HCT116 (cell line): ENCODE data around the gene CAMK1D. TPM values are rescaled to one million over a fixed set of nuclear protein-coding genes. Genes with fewer than 3 reads are reported as not detected.
"Not testable (repeated sequence)": the region's sequence is repeated elsewhere in the genome, so short reads cannot be mapped to it uniquely, and the experiment has no call there.

ENCODE experiments used
- ATAC-seq: fragments of 200-7000 bp; cut with Tn5 transposase; 2 replicates; pipeline ENCODE4 v1.9.1; 2020; ENCODE audit warnings: mild to moderate bottlenecking, moderate library complexity
- BruUV-seq: library from RNA; stranded (reverse); fragments of 400-500 nt; replicated peaks from 2 replicates; lab custom pipeline; 2021; lab: Mats Ljungman, UMichigan
- CTCF ChIA-PET: fragments of 300-600 bp; sonication (Branson Sonifier 250); formaldehyde crosslinking; loops from one replicate; lab custom pipeline; 2021; ENCODE audit warnings: antibody characterized with exemption; lab: Charles Lee
- POLR2A ChIA-PET: fragments of 300-600, 350-600 bp; sonication (Branson Sonifier 250); formaldehyde crosslinking; loops from one replicate; lab custom pipeline; 2021; ENCODE audit warnings: antibody characterized with exemption; lab: Charles Lee
- RAD21 ChIA-PET, 2 experiments: fragments of 300-600 bp; sonication (Branson Sonifier 250); formaldehyde crosslinking; loops; one replicate each; lab custom pipeline; 2023; ENCODE audit warnings: low total read pairs in 2 of 2; ENCODE audit not compliant: uncharacterized antibody in 2 of 2, unreplicated experiment in 2 of 2, low non-redundant PET in 1 of 2; lab: Charles Lee
- DNase-seq: peaks from one replicate; pipeline ENCODE4 v3.0.0-alpha.2; 2010; ENCODE audit warnings: low read depth, low spot score
- H2AFZ ChIP-seq: fragments of 200-600 bp; shearing (Covaris generic), sonication (generic); 2 replicates; pipeline ENCODE4 v1.6.1; 2017; ENCODE audit warnings: low read depth, mixed run types, mixed read lengths, antibody characterized with exemption, low read length; ENCODE audit not compliant: poor library complexity, severe bottlenecking
- H3K27ac ChIP-seq: 2 replicates; pipeline ENCODE4 v1.5.1; 2012; ENCODE audit warnings: low read depth, low read length
- H3K27me3 ChIP-seq: fragments of 200-600 bp; sonication (generic); 2 replicates; pipeline ENCODE4 v1.6.1; 2016; ENCODE audit warnings: mixed run types, low read length, mixed read lengths; ENCODE audit not compliant: insufficient read depth
- H3K36me3 ChIP-seq, 2 experiments: fragments of 200-500 bp in 1 of 2; fragments of 200-600 bp in 1 of 2; sonication (Bioruptor generic) in 1 of 2; sonication (generic) in 1 of 2; 2 replicates each; pipeline versions ENCODE4 v1.5.1 to v1.6.1; 2014 to 2016; ENCODE audit warnings: low read length in 2 of 2, inconsistent platforms in 1 of 2, mixed read lengths in 1 of 2, mixed run types in 1 of 2; ENCODE audit not compliant: insufficient read depth in 2 of 2, control insufficient read depth in 1 of 2
- H3K4me1 ChIP-seq, 2 experiments: fragments of 200-600 bp in 1 of 2; sonication (generic) in 1 of 2; 2 replicates each; pipeline versions ENCODE4 v1.5.1 to v1.6.1; 2012 to 2017; ENCODE audit warnings: low read length in 2 of 2, inconsistent platforms in 1 of 2, mild to moderate bottlenecking in 1 of 2, mixed read lengths in 1 of 2, mixed run types in 1 of 2, moderate library complexity in 1 of 2; ENCODE audit not compliant: insufficient read depth in 2 of 2, control insufficient read depth in 1 of 2
- H3K4me2 ChIP-seq: fragments of 200-600 bp; sonication (generic); 2 replicates; pipeline ENCODE4 v1.6.1; 2017; ENCODE audit warnings: mixed run types, low read length, mixed read lengths
- H3K4me3 ChIP-seq, 2 experiments: fragments of 200-600 bp in 1 of 2; sonication (generic) in 1 of 2; replicated peaks in 1 of 2; 2 replicates each; pipeline ENCODE4 v1.5.1; 2011 to 2016; ENCODE audit warnings: low read length in 2 of 2, control low read depth in 1 of 2, low read depth in 1 of 2, mild to moderate bottlenecking in 1 of 2, mixed read lengths in 1 of 2, mixed run types in 1 of 2
- H3K79me2 ChIP-seq: fragments of 200-600 bp; sonication (generic); 2 replicates; pipeline ENCODE4 v1.6.1; 2017; ENCODE audit warnings: mild to moderate bottlenecking, mixed run types, low read length, moderate library complexity, mixed read lengths; ENCODE audit not compliant: insufficient read depth
- H3K9ac ChIP-seq: fragments of 200-600 bp; sonication (generic); 2 replicates; pipeline ENCODE4 v1.6.1; 2016; ENCODE audit warnings: low read length, mixed read lengths
- H3K9me2 ChIP-seq: fragments of 200-600 bp; sonication (generic), shearing (Covaris generic); 2 replicates; pipeline ENCODE4 v1.6.1; 2017; ENCODE audit warnings: mixed run types, mild to moderate bottlenecking, moderate library complexity; ENCODE audit not compliant: insufficient read depth
- H3K9me3 ChIP-seq, 2 experiments: fragments of 200-500 bp in 1 of 2; fragments of 200-600 bp in 1 of 2; sonication (Bioruptor generic) in 1 of 2; sonication (generic) in 1 of 2; 2 replicates each; pipeline ENCODE4 v1.6.1; 2014 to 2017; ENCODE audit warnings: low read length in 2 of 2, mixed read lengths in 2 of 2, inconsistent platforms in 1 of 2, low read depth in 1 of 2, mild to moderate bottlenecking in 1 of 2, mixed run types in 1 of 2, moderate library complexity in 1 of 2; ENCODE audit not compliant: control insufficient read depth in 1 of 2, insufficient read depth in 1 of 2
- H4K20me1 ChIP-seq: fragments of 200-600 bp; sonication (generic), shearing (Covaris generic); 2 replicates; pipeline ENCODE4 v1.6.1; 2017; ENCODE audit warnings: mixed run types, mild to moderate bottlenecking, moderate library complexity; ENCODE audit not compliant: insufficient read depth
- EGR1 ChIP-seq: IDR thresholded peaks from 2 replicates; pipeline ENCODE4 v1.6.1; 2012; ENCODE audit warnings: low read depth
- EZH2 ChIP-seq: fragments of 200-600 bp; sonication (generic); IDR thresholded peaks from 2 replicates; pipeline ENCODE4 v1.6.1; 2017; ENCODE audit warnings: antibody characterized with exemption, mixed run types
- EZH2phosphoT487 ChIP-seq: fragments of 200-600 bp; IDR thresholded peaks from 2 replicates; pipeline ENCODE4 v1.6.1; 2018; ENCODE audit warnings: antibody characterized with exemption, borderline replicate concordance
- FOSL1 ChIP-seq: IDR thresholded peaks from 2 replicates; pipeline ENCODE4 v1.6.1; 2012; ENCODE audit warnings: low read depth
- JUND ChIP-seq: IDR thresholded peaks from 2 replicates; pipeline ENCODE4 v1.6.1; 2012
- MAX ChIP-seq: IDR thresholded peaks from 2 replicates; pipeline ENCODE4 v1.6.1; 2012
- POLR2A ChIP-seq: IDR thresholded peaks from 2 replicates; pipeline ENCODE4 v1.7.0; 2011; ENCODE audit warnings: borderline replicate concordance; ENCODE audit not compliant: insufficient read depth, insufficient read length; ENCODE audit errors: extremely low read depth
- POLR2AphosphoS5 ChIP-seq: IDR thresholded peaks from 2 replicates; pipeline ENCODE4 v1.6.1; 2011; ENCODE audit warnings: mild to moderate bottlenecking, low read depth, low read length, moderate library complexity
- RAD21 ChIP-seq: IDR thresholded peaks from 2 replicates; pipeline ENCODE4 v1.6.1; 2012; ENCODE audit warnings: low read depth, mild to moderate bottlenecking
- SP1 ChIP-seq: IDR thresholded peaks from 2 replicates; pipeline ENCODE4 v1.6.1; 2012; ENCODE audit warnings: low read depth
- SRF ChIP-seq: IDR thresholded peaks from 2 replicates; pipeline ENCODE4 v1.6.1; 2012; ENCODE audit warnings: low read depth
- TCF7L2 ChIP-seq: IDR thresholded peaks from 2 replicates; pipeline ENCODE4 v1.7.0; 2011; ENCODE audit warnings: borderline replicate concordance, inconsistent platforms; ENCODE audit not compliant: insufficient read depth, insufficient read length; ENCODE audit errors: extremely low read depth
- YY1 ChIP-seq: IDR thresholded peaks from 2 replicates; pipeline ENCODE4 v1.6.1; 2011; ENCODE audit warnings: low read length, low read depth, moderate library complexity, mild to moderate bottlenecking; ENCODE audit not compliant: insufficient replicate concordance; ENCODE audit errors: extremely low read depth
- ZBTB33 ChIP-seq: IDR thresholded peaks from 2 replicates; pipeline ENCODE4 v1.6.1; 2011; ENCODE audit warnings: mild to moderate bottlenecking, low read length, moderate library complexity; ENCODE audit not compliant: insufficient replicate concordance; ENCODE audit errors: extremely low read depth
- intact Hi-C: fragments of 100-400 bp; cut with micrococcal nuclease; formaldehyde crosslinking; loops from 2 replicates; pipeline ENCODE4 v1.10.0; 2022
- total RNA-seq: library from RNA; stranded (reverse); gene quantifications from one replicate; pipeline ENCODE4 v1.2.1, GENCODE V29; 2021; ENCODE audit not compliant: unreplicated experiment

The CAMK1D gene
- total RNA-seq, 1 experiment from 2014 or later: 9.6 TPM

- H3K79me2 ChIP-seq: no peaks in the 10 kb centered on the region
- no peak overlapping the region for H2AFZ ChIP-seq
- RAD21 ChIA-PET: no interaction called here
- H3K9me2 ChIP-seq: no peaks in the 10 kb centered on the region
- CTCF ChIA-PET: no interaction called here
- no peak overlapping the region for H3K9ac ChIP-seq
- no peak overlapping the region for H3K27ac ChIP-seq
- ATAC-seq: no peak
- no peak overlapping the region for H3K4me2 ChIP-seq
- POLR2A ChIA-PET: no interaction called here
- no peaks in the 10 kb centered on the region for H3K9me3 ChIP-seq
- TF ChIP-seq EGR1 (no peak), MAX (no peak), EZH2 (no peak), RAD21 (no peak), POLR2A (no peak), FOSL1 (no peak), SRF (no peak), TCF7L2 (no peak), YY1 (no peak), EZH2phosphoT487 (no peak), SP1 (no peak), POLR2AphosphoS5 (no peak), ZBTB33 (no peak), JUND (no peak)
- no peak overlapping the region for H3K4me3 ChIP-seq
- H4K20me1 ChIP-seq: no peaks in the 10 kb centered on the region
- no TSS peak for BruUV-seq
- H3K36me3 ChIP-seq: no peaks in the 10 kb centered on the region
- H3K27me3 ChIP-seq: no peaks in the 10 kb centered on the region
- intact Hi-C loops: no loop called here
- no peak for DNase-seq
- H3K4me1 ChIP-seq: no peaks in the 10 kb centered on the region
These were observed 89.8 kb downstream of the CAMK1D start for GRCh38 chr10:12438919-12439692.

GRCh38 chr10:12439767-12440166, 90.4 kb downstream of the CAMK1D start:
- H4K20me1 ChIP-seq, H3K27ac ChIP-seq, ATAC-seq, H3K9ac ChIP-seq, H2AFZ ChIP-seq, H3K4me2 ChIP-seq, BruUV-seq, DNase-seq, H3K36me3 ChIP-seq, RAD21 ChIA-PET, H3K27me3 ChIP-seq, H3K4me3 ChIP-seq, POLR2A ChIA-PET, H3K9me2 ChIP-seq, H3K79me2 ChIP-seq, H3K4me1 ChIP-seq, H3K9me3 ChIP-seq, intact Hi-C loops, CTCF ChIA-PET: not testable (repeated sequence)
